Ascending aorta (tissue), 2 donors: ENCODE results near the gene JAZF1. TPM values are rescaled to one million over a fixed set of nuclear protein-coding genes. Genes with fewer than 3 reads are reported as not detected.
A peak's percentile ranks its signal among the peaks of the same experiment; 100 is the strongest.

Experiments
- DNase-seq, 2 donors: peaks; one replicate each; pipeline ENCODE4 v3.0.0-alpha.2; 2019; ENCODE audit warnings: low spot score in 2 of 2
- H3K27ac ChIP-seq, 2 donors: fragments of 200-600 bp; sonication (generic); one replicate each; pipeline ENCODE4 v1.5.1; 2016 to 2017; ENCODE audit warnings: mild to moderate bottlenecking in 1 of 2
- H3K27me3 ChIP-seq: fragments of 200-600 bp; sonication (generic); one replicate; pipeline ENCODE4 v1.5.1; 2017
- H3K36me3 ChIP-seq, 2 donors: fragments of 200-600 bp; sonication (generic); one replicate each; pipeline ENCODE4 v1.5.1; 2016
- H3K4me1 ChIP-seq, 2 donors: fragments of 200-600 bp; sonication (generic); one replicate each; pipeline ENCODE4 v1.5.1; 2016 to 2017; ENCODE audit warnings: mild to moderate bottlenecking in 1 of 2
- H3K4me3 ChIP-seq, 2 donors: fragments of 200-600 bp; sonication (generic); one replicate each; pipeline ENCODE4 v1.5.1; 2016 to 2017; ENCODE audit warnings: mild to moderate bottlenecking in 1 of 2
- H3K9me3 ChIP-seq, 2 donors: fragments of 200-600 bp; sonication (generic); one replicate each; pipeline ENCODE4 v1.5.1; 2016
- intact Hi-C: fragments of 100-400 bp; cut with DNase I; formaldehyde crosslinking; loops from one replicate; pipeline ENCODE4 v1.15.1; 2023
- total RNA-seq: library from RNA; depleted of rRNA; stranded (reverse); fragments of >200 nt; gene quantifications from one replicate; pipeline ENCODE4 v1.1.0, GENCODE V29; 2016
- TF ChIP-seq, protein P1 (sequence below), 3 experiments: fragments of 200-600 bp in 2 of 3; fragments of 450-650 bp in 1 of 3; sonication (generic) in 2 of 3; IDR thresholded peaks; one replicate each; pipeline ENCODE4 v1.5.1; 2016 to 2019; ENCODE audit warnings: antibody characterized with exemption in 3 of 3, mild to moderate bottlenecking in 1 of 3, moderate library complexity in 1 of 3

JAZF1 gene
- total RNA-seq, 1 donor from 2014 or later: 37.7 TPM

DNA sequence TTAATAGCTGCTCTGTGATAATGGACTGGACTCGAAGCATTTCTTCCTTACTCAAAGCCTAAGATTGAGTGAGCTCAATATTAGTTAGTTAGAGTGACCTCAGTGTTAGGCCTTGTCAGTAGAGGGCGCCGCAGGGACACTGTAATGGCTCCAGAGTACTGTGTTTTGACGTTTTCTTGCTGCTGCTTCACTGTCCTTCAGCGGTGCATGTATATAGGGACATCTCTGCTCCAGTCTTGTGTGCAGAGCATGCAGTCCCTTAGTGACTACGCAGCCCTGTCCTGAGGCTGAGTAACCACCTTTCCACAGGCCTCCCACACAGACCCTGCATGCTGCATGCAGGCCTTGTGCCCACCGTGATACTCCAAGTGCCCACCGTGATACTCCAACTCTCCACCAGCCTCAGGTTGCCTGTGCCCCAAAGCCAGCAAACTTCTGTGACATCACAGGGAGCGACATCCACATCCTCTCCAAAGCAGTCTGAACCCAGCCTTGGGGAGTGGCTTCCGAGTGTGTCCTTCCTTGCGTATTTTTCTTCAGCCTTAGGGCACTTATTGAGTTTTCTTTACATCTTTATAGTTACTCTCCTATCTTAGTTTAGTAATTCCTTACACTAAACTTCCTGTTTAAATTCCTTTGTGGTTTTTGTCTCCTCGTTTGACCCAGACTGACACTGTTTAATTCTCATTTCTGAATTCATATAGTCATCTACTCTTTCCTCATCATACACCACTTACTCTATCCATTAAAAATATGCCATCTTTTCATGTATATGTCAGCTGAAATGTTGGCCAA is 118.2 kb downstream of the JAZF1 start:
- H3K36me3 ChIP-seq: no peaks in the 10 kb centered on the region
- no peak overlapping the region for H3K27ac ChIP-seq
- TF ChIP-seq, protein P1, sequence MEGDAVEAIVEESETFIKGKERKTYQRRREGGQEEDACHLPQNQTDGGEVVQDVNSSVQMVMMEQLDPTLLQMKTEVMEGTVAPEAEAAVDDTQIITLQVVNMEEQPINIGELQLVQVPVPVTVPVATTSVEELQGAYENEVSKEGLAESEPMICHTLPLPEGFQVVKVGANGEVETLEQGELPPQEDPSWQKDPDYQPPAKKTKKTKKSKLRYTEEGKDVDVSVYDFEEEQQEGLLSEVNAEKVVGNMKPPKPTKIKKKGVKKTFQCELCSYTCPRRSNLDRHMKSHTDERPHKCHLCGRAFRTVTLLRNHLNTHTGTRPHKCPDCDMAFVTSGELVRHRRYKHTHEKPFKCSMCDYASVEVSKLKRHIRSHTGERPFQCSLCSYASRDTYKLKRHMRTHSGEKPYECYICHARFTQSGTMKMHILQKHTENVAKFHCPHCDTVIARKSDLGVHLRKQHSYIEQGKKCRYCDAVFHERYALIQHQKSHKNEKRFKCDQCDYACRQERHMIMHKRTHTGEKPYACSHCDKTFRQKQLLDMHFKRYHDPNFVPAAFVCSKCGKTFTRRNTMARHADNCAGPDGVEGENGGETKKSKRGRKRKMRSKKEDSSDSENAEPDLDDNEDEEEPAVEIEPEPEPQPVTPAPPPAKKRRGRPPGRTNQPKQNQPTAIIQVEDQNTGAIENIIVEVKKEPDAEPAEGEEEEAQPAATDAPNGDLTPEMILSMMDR (IDR thresholded peaks at IDR 0.05): peak in 2 of 3 experiments; percentile 21 to 56
- no peaks in the 10 kb centered on the region for H3K27me3 ChIP-seq
- no peak overlapping the region for H3K4me3 ChIP-seq
- peak in 1 of 2 donors; percentile 79 for DNase-seq
- H3K9me3 ChIP-seq: no peaks in the 10 kb centered on the region
- intact Hi-C loops: loop anchor here (2.0 kb wide), 1 partner anchor 34 kb away; no protein-coding TSS in a partner anchor
- H3K4me1 ChIP-seq: no peaks in the 10 kb centered on the region

DNA sequence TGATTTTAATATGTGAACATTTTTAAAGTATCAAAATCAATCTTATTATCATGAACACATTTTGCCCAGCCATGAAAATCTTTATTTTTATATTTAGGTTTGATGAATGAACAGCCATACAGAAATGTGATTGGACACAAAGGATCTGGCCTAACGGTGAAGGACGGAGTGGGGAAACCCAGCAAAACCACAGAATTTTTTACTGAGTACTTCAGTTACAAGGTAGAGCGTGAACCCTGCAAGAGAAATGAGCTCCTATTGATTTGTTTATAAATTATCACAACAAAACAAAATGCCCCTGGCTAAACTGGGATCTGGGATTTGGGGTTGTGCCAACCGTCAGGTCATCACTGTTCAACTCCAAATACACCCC is 118.8 kb downstream of the JAZF1 start:
- Histone ChIP-seq H3K27me3 (no peaks in the 10 kb centered on the region), H3K9me3 (no peaks in the 10 kb centered on the region), H3K4me1 (no peaks in the 10 kb centered on the region), H3K4me3 (no peak overlapping the region), H3K36me3 (no peaks in the 10 kb centered on the region), H3K27ac (no peak overlapping the region)
- TF ChIP-seq, protein P1 (IDR thresholded peaks at IDR 0.05): no peak
- DNase-seq: no peak
- intact Hi-C loops: loop anchor here (2.0 kb wide), 1 partner anchor 35 kb away; no protein-coding TSS in a partner anchor

DNA sequence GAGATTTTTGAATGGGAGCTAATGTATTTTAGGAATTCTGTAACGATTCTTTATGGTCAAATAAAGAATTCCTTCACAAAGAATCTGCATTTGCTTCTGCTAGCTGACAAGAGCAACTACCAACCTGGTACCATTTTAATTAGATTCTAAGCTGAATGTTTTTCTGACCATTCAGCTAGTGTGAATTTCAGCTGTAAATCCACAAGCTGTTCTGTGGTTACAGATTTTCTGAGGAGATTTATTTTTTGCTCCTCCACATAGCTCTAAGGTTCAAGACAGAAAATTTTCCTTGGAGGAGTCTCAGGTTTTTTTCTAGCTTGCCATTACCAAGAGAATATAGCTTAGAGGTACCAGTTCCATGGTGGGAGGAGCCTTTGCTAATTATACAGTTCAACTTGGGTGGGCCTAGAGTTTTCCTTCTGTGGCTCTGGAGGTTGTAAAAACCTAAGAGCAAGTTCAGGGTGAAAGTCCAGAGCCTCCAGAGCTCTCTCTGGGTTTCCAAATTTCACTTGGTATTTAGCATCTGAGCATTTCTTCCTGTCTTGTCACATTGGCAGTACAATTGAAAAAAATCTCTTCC is 120.1 kb downstream of the JAZF1 start:
- intact Hi-C loops: no loop called here
- Histone ChIP-seq H3K9me3 (no peaks in the 10 kb centered on the region), H3K27ac (no peak overlapping the region), H3K27me3 (no peaks in the 10 kb centered on the region), H3K4me1 (no peaks in the 10 kb centered on the region), H3K4me3 (no peak overlapping the region), H3K36me3 (no peaks in the 10 kb centered on the region)
- no peak for DNase-seq
- TF ChIP-seq, protein P1 (IDR thresholded peaks at IDR 0.05): no peak

DNA sequence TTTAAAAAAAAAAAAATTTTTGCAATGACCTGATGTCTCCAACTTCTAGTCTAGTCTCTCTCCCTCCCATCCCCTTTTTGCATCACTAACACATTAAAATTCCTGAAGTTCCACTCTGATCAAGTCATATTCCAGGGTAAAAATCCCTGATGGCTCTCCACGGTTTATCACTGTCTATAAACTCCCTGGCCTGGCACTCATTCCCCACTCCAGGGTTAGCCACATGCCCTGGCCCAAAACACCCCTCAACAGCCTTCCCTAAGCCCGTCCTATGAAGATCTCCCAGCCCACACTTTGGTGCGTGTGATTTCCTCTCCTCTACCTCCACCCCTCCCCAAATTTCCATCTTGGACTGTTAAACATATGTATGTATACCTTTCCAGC is 125.4 kb downstream of the JAZF1 start:
- H3K27me3 ChIP-seq: no peaks in the 10 kb centered on the region
- no peaks in the 10 kb centered on the region for H3K4me1 ChIP-seq
- intact Hi-C loops: no loop called here
- H3K36me3 ChIP-seq: no peaks in the 10 kb centered on the region
- H3K4me3 ChIP-seq: no peak overlapping the region
- no peaks in the 10 kb centered on the region for H3K9me3 ChIP-seq
- no peak overlapping the region for H3K27ac ChIP-seq
- no peak for DNase-seq
- TF ChIP-seq, protein P1 (IDR thresholded peaks at IDR 0.05): no peak

DNA sequence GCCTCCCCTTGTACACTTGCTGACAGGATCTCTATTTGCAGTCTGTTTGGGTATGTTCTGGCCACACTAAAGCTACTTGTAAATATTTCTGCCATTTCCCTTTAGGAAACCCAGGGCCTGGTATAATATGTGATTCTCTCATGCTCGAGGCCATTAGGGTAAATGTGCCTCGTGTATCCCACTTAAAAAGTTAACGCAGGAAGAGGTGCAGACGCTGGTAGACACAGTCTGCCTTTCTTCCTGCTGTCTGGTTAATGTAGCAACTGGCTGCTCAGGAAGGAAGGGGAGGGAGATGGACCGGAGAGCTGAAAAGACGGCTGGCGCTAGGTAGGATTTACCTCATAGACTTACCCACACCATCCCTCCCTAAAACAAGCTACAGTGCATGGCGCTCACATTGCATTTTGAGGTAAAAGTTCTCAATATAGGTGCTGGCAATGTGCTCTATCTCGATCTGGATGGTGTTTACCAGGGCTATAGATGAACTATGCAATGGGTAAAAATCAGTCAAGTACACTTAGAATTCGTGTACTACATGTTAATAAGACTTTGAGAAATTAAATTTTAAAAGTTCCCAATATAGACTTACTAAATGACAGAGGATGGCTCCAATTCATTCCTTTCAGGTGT is 125.9 kb downstream of the JAZF1 start:
- Histone ChIP-seq H3K27me3 (no peaks in the 10 kb centered on the region), H3K4me3 (no peak overlapping the region), H3K27ac (no peak overlapping the region), H3K9me3 (no peaks in the 10 kb centered on the region), H3K4me1 (no peaks in the 10 kb centered on the region), H3K36me3 (no peaks in the 10 kb centered on the region)
- no peak for DNase-seq
- intact Hi-C loops: no loop called here
- TF ChIP-seq, protein P1 (IDR thresholded peaks at IDR 0.05): no peak
